A673 (cell line): ENCODE measurements around the gene TRIM41. TPM values are rescaled to one million over a fixed set of nuclear protein-coding genes. Genes with fewer than 3 reads are reported as not detected.
A peak's percentile ranks its signal among the peaks of the same experiment; 100 is the strongest.
"Not testable (repeated sequence)": the region's sequence is repeated elsewhere in the genome, so short reads cannot be mapped to it uniquely, and the experiment has no call there.

Source experiments
- BruUV-seq: library from RNA; stranded (reverse); fragments of 400-500 nt; replicated peaks from 2 replicates; lab custom pipeline; 2021; lab: Mats Ljungman, UMichigan
- CTCF ChIA-PET: fragments of 300-600 bp; sonication (Branson Sonifier 250); formaldehyde crosslinking; loops from one replicate; lab custom pipeline; 2022; ENCODE audit warnings: antibody characterized with exemption; lab: Charles Lee
- POLR2A ChIA-PET: fragments of 300-600 bp; sonication (Branson Sonifier 250); formaldehyde crosslinking; loops from one replicate; lab custom pipeline; 2022; ENCODE audit warnings: antibody characterized with exemption; ENCODE audit not compliant: low non-redundant PET; lab: Charles Lee
- DNase-seq: peaks from one replicate; pipeline ENCODE4 v3.0.0-alpha.2; 2015; ENCODE audit warnings: low spot score
- H3K27ac ChIP-seq: fragments of 200-600 bp; sonication (generic); 2 replicates; pipeline ENCODE4 v1.5.1; 2016; ENCODE audit warnings: mixed run types, low read depth, mild to moderate bottlenecking, mixed read lengths, antibody characterized with exemption, low read length; ENCODE audit not compliant: poor library complexity, severe bottlenecking
- H3K27me3 ChIP-seq: fragments of 200-600 bp; sonication (generic); replicated peaks from 2 replicates; pipeline ENCODE4 v1.6.1; 2017; ENCODE audit warnings: mixed run types, low read depth, mild to moderate bottlenecking, mixed read lengths, antibody characterized with exemption, low read length; ENCODE audit not compliant: insufficient read depth, poor library complexity
- H3K36me3 ChIP-seq: fragments of 200-600 bp; sonication (generic); 2 replicates; pipeline ENCODE4 v1.6.1; 2016; ENCODE audit warnings: mixed run types, mild to moderate bottlenecking, mixed read lengths, antibody characterized with exemption, low read length; ENCODE audit not compliant: insufficient read depth, poor library complexity, severe bottlenecking
- H3K4me1 ChIP-seq: fragments of 200-600 bp; sonication (generic); 2 replicates; pipeline ENCODE4 v1.6.1; 2017; ENCODE audit warnings: mixed run types, mild to moderate bottlenecking, mixed read lengths, antibody characterized with exemption, low read length; ENCODE audit not compliant: insufficient read depth, poor library complexity, severe bottlenecking
- H3K4me3 ChIP-seq: fragments of 200-600 bp; sonication (generic); 2 replicates; pipeline ENCODE4 v1.5.1; 2016; ENCODE audit warnings: low read depth, mixed run types, mild to moderate bottlenecking, mixed read lengths, low read length; ENCODE audit not compliant: poor library complexity, severe bottlenecking
- H3K9me3 ChIP-seq: fragments of 200-600 bp; sonication (generic); 2 replicates; pipeline ENCODE4 v1.6.1; 2016; ENCODE audit warnings: mixed run types, low read depth, mild to moderate bottlenecking, mixed read lengths, antibody characterized with exemption, low read length; ENCODE audit not compliant: poor library complexity, severe bottlenecking
- EZH2 ChIP-seq: fragments of 200-600 bp; sonication (generic); IDR thresholded peaks from 2 replicates; pipeline ENCODE4 v1.6.1; 2017; ENCODE audit warnings: borderline replicate concordance, low read depth, mild to moderate bottlenecking, mixed read lengths, antibody characterized with exemption, low read length; ENCODE audit not compliant: poor library complexity, severe bottlenecking
- intact Hi-C: fragments of 100-400 bp; cut with micrococcal nuclease; formaldehyde crosslinking; loops from one replicate; pipeline ENCODE4 v1.10.0; 2022; ENCODE audit not compliant: unreplicated experiment
- total RNA-seq: library from RNA; stranded (reverse); gene quantifications from 2 replicates; pipeline ENCODE4 v1.2.3, GENCODE V29; 2021
- TF ChIP-seq, protein P1 (sequence below): fragments of 300-800, 200-600 bp; sonication (generic); conservative IDR thresholded peaks from 2 replicates; pipeline ENCODE4 v1.5.1; 2017; ENCODE audit warnings: low read depth, mild to moderate bottlenecking, antibody characterized with exemption, low read length, moderate library complexity, mixed read lengths

The TRIM41 gene
- total RNA-seq, 1 experiment from 2014 or later = 24.6 TPM

DNA sequence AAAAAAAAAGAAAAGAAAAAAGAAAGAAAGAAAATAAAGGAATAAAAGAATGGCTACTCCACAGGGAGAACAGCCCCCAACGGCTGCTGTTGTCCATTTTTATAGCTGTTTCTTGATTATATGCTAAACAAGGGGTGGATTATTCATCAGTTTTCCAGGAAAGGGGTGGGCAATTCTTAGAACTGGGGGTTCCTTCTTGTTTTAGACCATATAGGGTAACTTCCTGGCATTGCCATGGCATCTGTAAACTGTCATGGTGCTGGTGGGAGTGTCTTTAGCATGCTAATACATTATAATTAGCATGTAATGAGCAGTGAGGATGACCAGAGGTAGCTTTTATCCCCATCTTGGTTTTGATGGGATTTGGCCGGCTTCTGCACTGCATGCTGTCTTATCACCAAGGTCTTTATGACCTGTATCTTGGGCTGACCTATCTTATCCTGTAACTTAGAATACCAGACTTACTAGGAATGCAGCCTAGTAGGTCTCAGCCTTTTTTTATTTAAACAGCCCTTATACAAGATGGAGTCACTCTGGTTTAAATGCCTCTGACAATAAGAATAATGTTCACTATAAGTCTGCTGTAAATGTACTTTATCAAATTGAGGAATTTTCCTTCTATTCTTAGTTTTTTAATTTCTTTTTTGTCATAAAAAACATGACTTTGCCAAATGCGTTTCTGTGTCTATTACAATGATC, 46.7 kb upstream of the TRIM41 start:
- H3K4me3 ChIP-seq = no peak overlapping the region
- DNase-seq = no peak
- H3K27ac ChIP-seq = no peak overlapping the region
- H3K9me3 ChIP-seq = no peaks in the 10 kb centered on the region
- intact Hi-C loops = no loop called here
- CTCF ChIA-PET = no interaction called here
- TF ChIP-seq, protein P1, sequence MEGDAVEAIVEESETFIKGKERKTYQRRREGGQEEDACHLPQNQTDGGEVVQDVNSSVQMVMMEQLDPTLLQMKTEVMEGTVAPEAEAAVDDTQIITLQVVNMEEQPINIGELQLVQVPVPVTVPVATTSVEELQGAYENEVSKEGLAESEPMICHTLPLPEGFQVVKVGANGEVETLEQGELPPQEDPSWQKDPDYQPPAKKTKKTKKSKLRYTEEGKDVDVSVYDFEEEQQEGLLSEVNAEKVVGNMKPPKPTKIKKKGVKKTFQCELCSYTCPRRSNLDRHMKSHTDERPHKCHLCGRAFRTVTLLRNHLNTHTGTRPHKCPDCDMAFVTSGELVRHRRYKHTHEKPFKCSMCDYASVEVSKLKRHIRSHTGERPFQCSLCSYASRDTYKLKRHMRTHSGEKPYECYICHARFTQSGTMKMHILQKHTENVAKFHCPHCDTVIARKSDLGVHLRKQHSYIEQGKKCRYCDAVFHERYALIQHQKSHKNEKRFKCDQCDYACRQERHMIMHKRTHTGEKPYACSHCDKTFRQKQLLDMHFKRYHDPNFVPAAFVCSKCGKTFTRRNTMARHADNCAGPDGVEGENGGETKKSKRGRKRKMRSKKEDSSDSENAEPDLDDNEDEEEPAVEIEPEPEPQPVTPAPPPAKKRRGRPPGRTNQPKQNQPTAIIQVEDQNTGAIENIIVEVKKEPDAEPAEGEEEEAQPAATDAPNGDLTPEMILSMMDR = no peak
- TF ChIP-seq EZH2 = no peak
- H3K4me1 ChIP-seq = no peaks in the 10 kb centered on the region
- no peaks in the 10 kb centered on the region for H3K36me3 ChIP-seq
- no TSS peak for BruUV-seq
- POLR2A ChIA-PET = no interaction called here
- H3K27me3 ChIP-seq = no peaks in the 10 kb centered on the region

DNA sequence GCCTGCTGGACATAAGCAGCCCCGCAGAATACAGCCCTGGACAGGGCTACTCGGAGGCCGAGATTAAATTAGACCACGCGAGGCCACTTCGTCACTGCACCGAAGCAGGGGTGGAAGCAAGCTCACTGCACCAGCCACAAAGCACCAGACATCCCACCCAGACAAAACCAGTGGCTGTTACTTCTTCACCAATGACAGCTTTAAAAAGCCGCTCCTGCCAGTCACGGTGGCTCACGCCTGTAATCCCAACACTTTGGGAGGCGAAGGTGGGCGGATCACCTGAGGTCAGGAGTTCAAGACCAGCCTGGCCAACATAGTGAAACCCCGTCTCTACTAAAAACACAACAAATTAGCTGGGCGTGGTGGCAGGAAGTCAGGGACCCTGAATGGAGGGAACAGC, 45.5 kb upstream of the TRIM41 start:
- H3K9me3 ChIP-seq, H3K36me3 ChIP-seq, H3K27ac ChIP-seq, DNase-seq, H3K4me3 ChIP-seq, H3K4me1 ChIP-seq, CTCF ChIA-PET, intact Hi-C loops, BruUV-seq, H3K27me3 ChIP-seq: not testable (repeated sequence)
- POLR2A ChIA-PET = interaction anchor here (0.7 kb wide), 1 partner anchor 9 kb away, joined by 4 read pairs; no protein-coding TSS in a partner anchor

DNA sequence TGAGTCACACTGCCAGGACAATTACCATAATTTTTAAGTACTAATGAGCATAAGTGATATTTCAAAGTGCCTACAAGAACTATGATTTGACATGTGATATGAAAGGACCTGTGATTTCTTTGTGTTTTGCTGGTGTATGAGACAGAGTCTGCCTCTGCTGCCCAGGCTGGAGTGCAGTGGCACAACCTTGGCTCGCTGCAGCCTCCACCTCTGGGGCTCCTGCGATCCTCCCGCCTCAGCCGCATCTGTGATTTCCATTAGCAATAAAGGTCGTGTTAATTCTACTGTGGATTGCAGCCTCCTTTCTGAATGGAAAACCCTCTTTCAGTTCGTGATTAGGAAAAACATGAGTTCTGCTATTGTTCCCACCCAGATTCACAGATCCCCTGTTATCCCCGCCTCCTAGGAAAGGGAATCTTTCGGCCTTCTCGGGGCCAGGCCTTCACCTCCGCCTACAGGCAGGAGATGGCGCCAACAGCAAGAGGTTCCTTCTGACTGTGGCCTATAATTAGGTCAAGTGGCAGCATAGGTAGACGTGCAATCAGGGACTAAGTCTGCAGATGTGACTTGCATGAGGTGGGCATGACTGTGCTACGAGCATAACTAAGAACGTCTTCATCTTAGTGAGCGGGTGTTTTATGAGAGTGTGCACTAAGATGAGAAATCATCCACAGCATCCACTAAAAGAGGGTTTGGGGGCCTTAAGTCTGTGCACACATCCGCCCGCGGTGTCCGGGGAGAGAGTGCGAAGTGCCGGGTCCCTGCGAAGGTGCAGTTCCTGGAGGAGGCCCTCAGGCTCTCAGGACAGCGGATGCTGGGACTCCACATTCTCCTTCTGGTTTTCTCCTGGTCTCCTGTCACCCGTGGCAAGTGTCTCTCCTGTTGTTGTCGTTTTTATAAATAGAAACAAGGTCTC, 41.2 kb upstream of the TRIM41 start:
- CTCF ChIA-PET = no interaction called here

More for the DNA sequence above, 41.2 kb upstream of the TRIM41 start:
- H3K27ac ChIP-seq = no peak overlapping the region
- intact Hi-C loops = no loop called here
- DNase-seq = peak; percentile 57
- no peaks in the 10 kb centered on the region for H3K27me3 ChIP-seq
- no peak overlapping the region for H3K4me3 ChIP-seq
- BruUV-seq = no TSS peak
- TF ChIP-seq EZH2 = no peak
- TF ChIP-seq, protein P1 = peak; percentile 56
- POLR2A ChIA-PET = no interaction called here
- H3K36me3 ChIP-seq = no peaks in the 10 kb centered on the region
- H3K4me1 ChIP-seq = peaks cover 6% of the 10 kb centered on the region
- H3K9me3 ChIP-seq = no peaks in the 10 kb centered on the region
